GM12801 (cell line): ENCODE results near the gene APEH.

Experiments
- CTCF ChIP-seq: IDR thresholded peaks from one replicate; pipeline ENCODE4 v1.5.1; 2011; ENCODE audit warnings: control low read depth; ENCODE audit not compliant: insufficient read length; ENCODE audit errors: extremely low read depth

Gene APEH

GRCh38 chr3:49662720-49663413, 11.3 kb upstream of the APEH start:
- no peak for TF ChIP-seq CTCF

DNA sequence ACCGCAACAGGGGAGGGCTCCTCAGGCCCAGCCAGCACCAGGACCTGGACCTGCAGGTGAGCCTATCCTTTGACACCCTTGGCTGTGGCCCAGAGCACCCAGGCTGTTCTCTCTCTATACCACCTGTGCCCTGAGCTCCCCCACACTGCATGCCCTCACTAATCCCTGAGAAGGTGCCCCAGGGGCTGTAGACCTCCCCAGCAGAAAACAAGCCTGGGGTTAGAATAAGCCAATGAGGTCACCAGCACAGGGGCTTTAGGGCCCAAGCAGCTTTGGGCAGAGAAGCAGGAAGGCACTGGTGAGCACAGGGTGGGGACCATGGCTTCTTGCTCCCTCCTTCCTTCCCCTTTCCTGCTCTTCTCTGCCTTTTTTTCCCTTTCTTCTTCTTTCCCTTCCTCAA, 10.3 kb upstream of the APEH start:
- TF ChIP-seq CTCF = no peak

DNA sequence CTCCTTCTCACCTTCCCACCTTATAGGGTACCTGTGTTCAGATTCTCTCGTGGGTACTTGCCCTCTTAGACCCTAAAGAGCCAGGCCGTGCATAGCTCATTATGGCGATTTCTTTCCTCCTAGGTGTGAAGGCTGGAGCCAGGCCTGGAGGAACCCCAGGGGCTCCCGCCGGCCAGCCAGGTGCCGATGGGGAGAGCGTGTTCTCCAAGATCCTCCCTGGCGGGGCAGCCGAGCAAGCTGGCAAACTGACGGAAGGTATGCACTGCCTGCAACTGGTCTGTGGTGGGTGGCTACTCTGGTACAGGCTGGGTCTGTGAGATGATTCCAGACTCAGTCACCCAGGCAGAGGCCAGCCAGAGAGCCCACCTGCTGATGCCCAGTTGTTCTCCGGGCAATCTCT, 9.9 kb upstream of the APEH start:
- no peak for TF ChIP-seq CTCF

GRCh38 chr3:49665822-49666519, 8.2 kb upstream of the APEH start:
- no peak for TF ChIP-seq CTCF

DNA sequence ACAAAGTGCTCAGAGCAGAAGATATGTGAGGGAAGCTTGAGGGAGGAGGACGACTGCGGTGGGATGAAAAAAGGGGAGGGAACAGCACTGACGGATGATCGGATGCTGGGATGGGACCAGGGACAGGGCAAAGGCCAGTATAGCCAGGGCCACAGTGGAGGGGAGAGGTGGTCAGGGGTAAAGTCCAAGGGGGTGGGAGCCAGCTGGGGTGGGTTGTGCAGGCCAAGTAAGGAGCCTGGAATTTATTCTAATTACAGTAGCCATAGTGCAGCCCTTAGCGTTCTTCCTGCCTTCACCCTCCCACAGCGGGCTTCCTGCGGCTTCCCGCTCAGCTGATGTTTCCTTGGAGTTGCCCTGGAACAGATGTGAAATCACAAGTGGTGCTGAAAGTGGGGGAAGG, 7.6 kb upstream of the APEH start:
- TF ChIP-seq CTCF = no peak

DNA sequence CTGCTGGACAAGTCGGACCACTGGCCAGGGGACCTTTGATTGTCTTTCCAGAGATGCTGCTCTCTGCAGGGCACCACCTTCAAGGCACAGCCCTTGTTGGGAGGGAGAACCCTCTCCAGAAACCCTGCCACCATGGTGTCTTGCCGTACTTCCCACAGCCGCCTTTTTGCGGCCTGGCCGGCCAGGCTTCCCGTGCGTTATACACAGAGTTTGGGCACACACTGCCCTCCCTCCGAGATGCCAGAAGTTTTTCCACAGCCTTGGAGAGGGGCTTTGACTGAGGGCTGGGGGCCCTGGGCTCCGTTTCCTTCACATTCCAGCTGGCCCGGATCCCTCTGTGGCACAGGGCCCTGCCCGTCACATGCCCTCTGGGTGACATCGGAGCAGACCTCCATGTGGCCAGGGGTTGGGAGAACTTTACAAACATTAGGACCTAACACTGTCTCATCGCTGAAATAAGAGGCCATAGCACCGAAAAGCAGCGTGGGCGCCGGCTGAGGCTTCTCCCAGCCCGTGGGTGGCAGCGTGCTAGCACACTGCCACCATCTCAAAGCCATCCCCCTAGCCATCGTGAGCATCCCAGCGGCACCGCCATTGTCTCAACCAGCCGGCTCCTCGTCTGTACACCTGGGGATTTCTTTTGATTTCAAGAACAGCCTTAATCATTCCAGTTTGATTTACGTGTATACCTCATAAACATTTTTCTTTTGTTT, 6.3 kb upstream of the APEH start:
- no peak for TF ChIP-seq CTCF

DNA sequence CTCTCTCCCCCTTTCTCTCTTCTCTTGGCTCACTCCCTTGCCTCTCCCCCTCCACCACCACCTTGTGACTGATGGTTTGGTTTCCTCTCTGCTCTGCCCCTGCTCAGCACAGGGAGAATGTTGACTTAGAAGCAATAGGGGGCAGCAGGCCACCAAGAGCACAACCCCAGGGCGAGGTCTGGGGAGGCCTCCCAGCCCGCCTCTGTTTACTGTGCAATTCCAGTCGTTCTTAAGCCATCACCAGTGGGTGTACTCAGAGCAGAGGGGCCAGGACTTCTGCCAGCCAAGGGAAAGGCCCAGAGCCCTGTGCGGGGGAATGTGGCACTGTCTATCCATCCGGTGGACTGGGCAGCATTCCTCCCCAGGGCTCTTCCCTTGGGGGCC, 5.7 kb upstream of the APEH start:
- TF ChIP-seq CTCF = no peak
